ENCODE measurements around the gene NWD2.
"Not testable (repeated sequence)": the region's sequence is repeated elsewhere in the genome, so short reads cannot be mapped to it uniquely, and the experiment has no call there.

The NWD2 gene, protein sequence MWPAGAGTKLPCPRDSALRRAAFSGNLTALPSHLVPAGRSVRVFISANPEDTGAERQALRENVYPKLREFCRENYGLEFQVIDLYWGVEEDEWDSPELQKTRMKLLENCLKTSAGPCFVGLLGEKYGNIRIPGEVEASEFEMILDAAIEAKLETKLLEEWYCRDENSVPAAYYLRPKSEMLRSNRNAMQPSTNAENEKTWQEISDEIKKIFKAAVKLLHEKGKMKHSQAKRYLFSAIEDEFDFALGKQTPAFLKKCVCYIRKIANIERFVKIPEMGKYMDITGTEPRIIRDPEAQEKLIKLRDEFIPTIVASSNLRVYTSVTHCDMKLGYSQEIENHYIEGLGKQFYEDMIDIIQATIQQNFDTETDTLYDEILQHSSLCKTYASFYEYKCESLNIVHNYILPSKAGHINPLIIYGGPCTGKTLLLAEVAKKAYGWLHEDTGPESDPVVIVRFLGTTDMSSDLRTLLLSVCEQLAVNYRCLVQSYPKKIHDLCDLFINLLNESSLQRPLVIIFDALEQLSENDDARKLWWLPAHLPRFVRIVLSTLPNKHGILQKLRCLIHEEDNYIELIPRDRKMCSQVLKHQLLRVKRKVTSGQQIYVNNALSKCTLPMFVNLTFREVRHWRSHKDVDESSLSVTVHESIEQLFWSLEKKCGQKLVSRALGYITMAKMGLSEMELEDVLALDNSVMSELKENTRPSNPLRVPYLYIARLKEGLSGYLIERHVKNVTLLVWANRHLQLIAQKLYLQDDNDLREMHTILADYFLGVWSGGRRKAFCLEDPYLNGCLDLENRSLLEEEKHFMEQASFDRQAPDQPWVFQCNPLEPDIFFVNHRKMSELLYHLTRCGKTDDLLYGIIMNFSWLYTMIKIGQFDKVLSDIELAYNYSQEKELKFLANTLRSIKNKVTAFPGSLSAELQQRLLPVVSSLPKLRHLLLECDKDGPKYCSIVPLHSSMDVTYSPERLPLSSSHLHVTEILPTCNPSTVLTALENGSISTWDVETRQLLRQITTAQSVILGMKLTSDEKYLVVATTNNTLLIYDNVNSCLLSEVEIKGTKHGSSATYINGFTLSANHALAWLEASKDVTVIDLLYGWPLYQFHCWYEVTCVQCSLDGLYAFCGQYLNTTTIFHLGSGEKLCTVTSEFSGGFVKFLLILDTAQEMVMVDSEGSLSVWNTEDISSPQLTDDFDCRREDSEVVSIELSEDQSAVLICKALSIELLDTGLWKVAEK (N-terminal part only)

DNA sequence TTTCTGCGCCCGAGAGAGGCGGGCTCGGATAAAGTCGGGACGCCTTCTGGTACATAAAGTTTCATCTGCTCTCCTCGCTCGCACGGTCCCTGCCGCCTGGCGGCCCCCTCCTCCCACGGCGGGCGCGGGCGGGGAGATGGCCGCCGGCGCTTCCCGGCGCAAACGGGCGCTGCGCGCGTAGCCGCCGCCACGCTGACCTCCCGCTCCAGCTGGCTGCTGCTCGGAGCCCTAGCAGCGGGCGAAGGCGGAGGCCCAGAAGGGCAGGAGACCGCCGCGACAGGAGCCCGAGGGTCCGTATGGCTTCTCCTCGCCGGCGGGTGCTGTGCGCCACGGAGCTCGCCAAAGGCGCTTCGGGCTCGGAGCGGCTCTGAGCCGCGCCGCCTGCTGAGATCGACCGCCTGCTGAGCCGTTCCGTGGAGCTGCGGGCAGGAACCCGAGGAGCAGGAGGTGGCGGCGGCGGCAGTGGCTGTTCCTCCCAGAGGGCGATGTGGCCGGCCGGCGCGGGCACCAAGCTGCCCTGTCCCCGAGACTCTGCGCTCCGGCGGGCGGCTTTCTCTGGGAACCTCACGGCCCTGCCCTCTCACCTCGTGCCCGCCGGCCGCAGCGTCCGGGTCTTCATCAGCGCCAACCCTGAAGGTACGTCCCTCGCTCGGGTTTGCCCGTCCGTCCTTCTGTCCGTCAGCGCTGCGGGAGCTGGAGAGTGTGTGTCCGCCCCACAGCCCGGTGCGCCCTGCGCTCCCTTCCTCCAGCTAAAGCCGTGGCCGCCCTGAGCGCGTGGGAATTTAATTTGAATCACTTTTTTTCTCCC lies at the start of gene NWD2:
Gene NWD2 (plus strand): TSS at position 161 of the 808 bp plus-strand sequence. CDS start 325 bp downstream, at position 486.
- DNase-seq: peak in 1 of 2 donors; percentile 11

- DNase-seq: no peak
Observed at GRCh38 chr4:37197899-37198298, 46.6 kb upstream of the NWD2 start.

DNA sequence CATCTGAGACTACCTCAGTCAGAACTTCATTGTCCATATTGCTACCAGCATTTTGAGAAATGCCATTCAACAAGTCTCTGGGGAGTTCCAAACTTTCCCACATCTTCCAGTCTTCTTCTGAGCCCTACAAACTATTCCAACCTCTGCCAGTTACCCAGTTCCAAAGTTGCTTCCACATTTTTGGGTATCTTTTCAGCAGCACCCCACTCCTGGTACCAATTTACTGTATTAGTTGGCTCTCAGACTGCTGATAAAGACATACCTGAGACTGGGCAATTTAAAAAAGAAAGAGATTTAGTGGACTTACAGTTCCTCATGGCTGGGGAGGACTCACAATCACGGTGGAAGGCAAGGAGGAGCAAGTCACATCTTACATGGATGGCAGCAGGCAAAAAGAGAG lies 39.8 kb upstream of the NWD2 start:
- not testable (repeated sequence) for DNase-seq

GRCh38 chr4:37216209-37216608 lies 28.3 kb upstream of the NWD2 start:
- no peak for DNase-seq

- no peak for DNase-seq
Observed at GRCh38 chr4:37219242-37219641, 25.3 kb upstream of the NWD2 start.

GRCh38 chr4:37219990-37220389 lies 24.6 kb upstream of the NWD2 start:
- no peak for DNase-seq

DNA sequence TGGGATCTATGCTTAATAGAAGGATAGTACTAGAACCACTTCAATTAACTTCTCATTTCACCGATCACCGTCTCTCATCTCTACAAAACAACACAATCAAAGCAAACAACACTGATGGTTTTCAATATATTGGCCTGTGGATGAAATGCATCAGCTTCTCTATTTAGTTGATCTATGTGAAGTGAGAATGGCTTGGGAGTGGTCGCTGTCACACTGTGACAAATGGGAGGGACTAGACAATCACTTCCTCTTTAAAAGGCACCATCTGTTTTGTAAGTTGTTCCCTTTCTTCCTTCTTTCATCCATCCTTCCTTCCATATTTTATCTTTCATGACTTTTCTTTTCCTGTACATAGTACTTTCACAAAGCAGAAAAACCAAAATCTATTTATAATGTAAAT lies 23.9 kb upstream of the NWD2 start:
- DNase-seq: no peak

- no peak for DNase-seq
Observed at GRCh38 chr4:37223732-37224131, 20.8 kb upstream of the NWD2 start.

DNA sequence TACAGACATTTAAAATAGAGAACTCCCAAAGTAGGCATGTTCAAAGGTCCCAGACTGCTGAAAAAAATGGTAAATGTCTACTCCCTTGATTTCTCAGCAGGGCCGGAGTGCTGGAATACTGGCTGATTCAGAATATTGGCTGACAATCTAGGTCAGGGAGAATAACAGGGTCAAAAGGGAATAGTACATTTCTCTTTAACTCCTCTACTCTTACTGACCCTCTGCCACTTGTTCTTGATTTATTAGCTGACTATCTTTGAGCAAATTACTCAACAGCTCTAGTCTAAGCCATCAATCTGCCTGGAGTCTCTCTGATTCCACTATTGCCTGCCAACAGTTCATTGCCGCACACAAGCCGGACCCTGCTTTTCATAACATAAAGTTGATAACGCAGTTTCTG lies 19.7 kb upstream of the NWD2 start:
- no peak for DNase-seq

- DNase-seq: no peak
Observed at GRCh38 chr4:37225778-37226177, 18.8 kb upstream of the NWD2 start.

GRCh38 chr4:37232315-37232714 lies 12.2 kb upstream of the NWD2 start:
- DNase-seq: no peak

- no peak for DNase-seq
Observed at GRCh38 chr4:37236165-37236564, 8.4 kb upstream of the NWD2 start.

- no peak for DNase-seq
Observed at GRCh38 chr4:37241647-37242046, 2.9 kb upstream of the NWD2 start.

DNA sequence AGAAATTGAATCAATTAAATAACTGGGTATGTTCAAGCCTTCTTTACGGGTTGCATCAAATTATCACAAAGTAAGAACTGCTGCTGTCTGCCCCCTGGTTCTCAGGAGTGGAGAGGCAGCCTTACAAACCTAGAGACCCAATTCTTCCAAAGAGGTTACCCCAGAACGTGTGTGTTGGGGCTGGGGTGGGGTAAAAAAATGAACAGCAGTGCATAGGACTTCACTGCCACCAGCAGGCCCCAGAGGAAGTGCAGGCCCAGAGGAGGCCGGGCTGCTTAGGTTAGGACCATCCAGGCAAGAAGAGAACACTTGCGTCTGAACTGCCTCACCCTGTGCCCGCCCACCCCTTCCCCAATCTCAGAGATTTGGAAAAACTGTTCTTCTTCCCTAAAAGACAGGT lies 1.5 kb upstream of the NWD2 start:
- DNase-seq: no peak

- peak in 1 of 2 donors; percentile 6 for DNase-seq
Observed at GRCh38 chr4:37243722-37244582, 591 bp upstream of the NWD2 start.

GRCh38 chr4:37245391-37245954 lies 930 bp downstream of the NWD2 start:
- DNase-seq: no peak

- DNase-seq: no peak
Observed at GRCh38 chr4:37246891-37247290, 2.3 kb downstream of the NWD2 start.

DNA sequence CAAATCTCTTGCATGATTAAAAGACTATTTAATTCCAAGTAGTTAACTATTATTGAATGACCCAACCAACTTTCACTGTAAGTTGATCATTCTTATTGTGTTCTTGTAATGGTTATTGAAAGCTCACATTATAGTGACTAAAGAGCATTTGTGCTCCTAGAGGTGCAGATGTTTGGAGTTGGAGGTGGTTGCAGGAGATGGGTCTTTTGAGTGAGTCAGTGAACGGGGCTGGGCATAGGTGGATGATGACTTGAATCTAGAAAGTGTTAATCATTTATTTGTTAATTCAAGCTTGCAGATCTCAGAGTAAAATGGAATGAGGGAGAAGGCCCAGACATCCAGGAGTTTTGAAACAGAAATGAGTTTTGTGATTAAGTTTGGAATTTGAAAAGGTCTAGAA lies 13.7 kb downstream of the NWD2 start:
- DNase-seq: no peak

- DNase-seq: no peak
Observed at GRCh38 chr4:37268319-37268718, 23.8 kb downstream of the NWD2 start.

DNA sequence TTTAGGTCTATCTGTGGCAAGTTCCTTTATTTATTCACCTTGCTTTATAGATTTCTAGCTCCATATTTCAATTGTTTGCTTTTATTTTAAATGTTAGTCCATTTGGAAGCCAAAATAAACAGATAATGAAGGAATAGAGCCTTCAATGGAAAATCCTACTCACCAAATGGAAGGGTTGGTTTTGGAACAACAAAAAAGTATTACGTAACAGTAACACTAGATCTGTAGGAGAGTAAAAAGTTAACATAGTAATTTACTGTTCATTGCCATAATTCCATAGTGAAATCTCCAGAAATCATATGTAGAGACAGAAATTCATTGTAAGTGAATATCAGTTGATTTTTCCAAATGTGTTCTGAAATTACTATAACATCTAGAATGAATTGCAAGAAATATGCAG lies 34.6 kb downstream of the NWD2 start:
- no peak for DNase-seq

All from stimulated activated CD4-positive, alpha-beta T cell treated with anti-CD3 and anti-CD28 coated beads, Interleukin-2, amount 100 ng/mL, for 24 hours (primary cell).